Fibroblast of lung (primary cell): ENCODE measurements around the gene CDC42EP3. TPM values are rescaled to one million over a fixed set of nuclear protein-coding genes. Genes with fewer than 3 reads are reported as not detected.

ENCODE experiments used
- DNase-seq, 2 donors: peaks; one replicate each; pipeline versions ENCODE4 v3.0.0 to v3.0.0-alpha.2; 2010; ENCODE audit warnings: low read depth in 2 of 2
- H2AFZ ChIP-seq: 2 replicates; pipeline ENCODE4 v1.5.1; 2012; ENCODE audit warnings: low read length, control low read depth, inconsistent platforms
- H3K27ac ChIP-seq: 2 replicates; pipeline ENCODE4 v1.5.1; 2011; ENCODE audit warnings: low read length, control low read depth; ENCODE audit not compliant: insufficient read depth
- H3K27me3 ChIP-seq: 2 replicates; pipeline ENCODE4 v1.5.1; 2011; ENCODE audit warnings: mild to moderate bottlenecking, low read length; ENCODE audit not compliant: control insufficient read depth, insufficient read depth
- H3K36me3 ChIP-seq: 2 replicates; pipeline ENCODE4 v1.5.1; 2011; ENCODE audit warnings: low read length; ENCODE audit not compliant: control insufficient read depth, insufficient read depth
- H3K4me1 ChIP-seq: 2 replicates; pipeline ENCODE4 v1.5.1; 2011; ENCODE audit warnings: low read length; ENCODE audit not compliant: control insufficient read depth, insufficient read depth; ENCODE audit errors: extremely low read depth
- H3K4me2 ChIP-seq: 2 replicates; pipeline ENCODE4 v1.5.1; 2011; ENCODE audit warnings: low read length, control low read depth; ENCODE audit not compliant: insufficient read depth; ENCODE audit errors: extremely low read depth
- H3K4me3 ChIP-seq, 4 experiments: fragments of 200-600 bp in 1 of 4; sonication (generic) in 1 of 4; replicated peaks in 1 of 4; 2 replicates each; pipeline ENCODE4 v1.5.1; 2011 to 2016; ENCODE audit warnings: low read length in 4 of 4, low read depth in 3 of 4, mild to moderate bottlenecking in 3 of 4, control low read depth in 2 of 4, inconsistent platforms in 1 of 4, mixed read lengths in 1 of 4; ENCODE audit not compliant: insufficient read depth in 1 of 4; ENCODE audit errors: control extremely low read depth in 1 of 4
- H3K79me2 ChIP-seq: 2 replicates; pipeline ENCODE4 v1.5.1; 2012; ENCODE audit warnings: mild to moderate bottlenecking, low read length, inconsistent platforms; ENCODE audit not compliant: control insufficient read depth, insufficient read depth
- H3K9ac ChIP-seq: 2 replicates; pipeline ENCODE4 v1.5.1; 2011; ENCODE audit warnings: mild to moderate bottlenecking, low read length, control low read depth; ENCODE audit not compliant: insufficient read depth
- H3K9me3 ChIP-seq: 2 replicates; pipeline ENCODE4 v1.5.1; 2012; ENCODE audit warnings: low read depth, low read length; ENCODE audit not compliant: control insufficient read depth, insufficient read depth
- H4K20me1 ChIP-seq: 2 replicates; pipeline ENCODE4 v1.5.1; 2011; ENCODE audit warnings: low read length; ENCODE audit not compliant: control insufficient read depth, insufficient read depth; ENCODE audit errors: extremely low read depth
- CTCF ChIP-seq, 2 donors: IDR thresholded peaks in 1 of 2; conservative IDR thresholded peaks in 1 of 2; 1 replicate in 1 of 2; 2 replicates in 1 of 2; pipeline ENCODE4 v1.5.1; 2011 to 2012; ENCODE audit warnings: low read length in 2 of 2, control low read depth in 1 of 2, inconsistent platforms in 1 of 2, low read depth in 1 of 2, mild to moderate bottlenecking in 1 of 2
- EZH2 ChIP-seq: IDR thresholded peaks from 2 replicates; pipeline ENCODE4 v1.5.1; 2012; ENCODE audit warnings: low read length, control low read depth, mild to moderate bottlenecking; ENCODE audit errors: missing control alignments
- polyA plus RNA-seq, 2 donors: library from polyadenylated mRNA; depleted of rRNA in 1 of 2; stranded (reverse) in 1 of 2; unstranded in 1 of 2; fragments of >200 nt; gene quantifications; 2 replicates each; pipeline ENCODE4 v1.2.1, GENCODE V29; 2011 to 2012; ENCODE audit warnings: missing spikeins in 1 of 2
- total RNA-seq: library from RNA; depleted of rRNA; stranded (reverse); fragments of >200 nt; gene quantifications from 2 replicates; pipeline ENCODE4 v1.2.1, GENCODE V29; 2014

The CDC42EP3 gene
- total and polyA plus RNA-seq, 2 donors (not counting 1 experiment from before 2014, with no cell fraction given), result 19.2 to 328 TPM

DNA sequence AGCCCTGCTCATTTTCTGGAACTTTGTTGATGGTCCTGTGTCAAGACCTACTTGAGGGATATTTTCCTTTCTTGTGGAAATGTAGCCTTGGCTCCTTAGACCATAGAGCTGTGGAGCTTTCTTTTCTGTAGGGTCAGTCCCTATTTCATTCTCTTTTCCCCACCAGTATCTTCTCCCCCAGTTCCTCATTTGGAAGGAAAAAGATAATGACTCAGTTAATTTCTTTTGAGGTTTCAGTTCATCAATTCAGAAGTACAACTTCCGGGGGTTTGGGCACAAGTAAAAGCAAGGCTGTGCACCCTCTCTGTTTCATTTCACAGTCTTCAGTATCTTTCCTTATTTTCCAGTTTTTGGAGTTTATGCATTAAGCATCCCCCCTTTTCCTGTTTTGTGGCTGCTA is 70.7 kb downstream of the CDC42EP3 start:
- Histone ChIP-seq H3K4me1 (no peaks in the 10 kb centered on the region), H3K36me3 (no peaks in the 10 kb centered on the region), H3K9ac (no peak overlapping the region), H3K27ac (no peak overlapping the region), H4K20me1 (no peaks in the 10 kb centered on the region), H2AFZ (no peak overlapping the region), H3K79me2 (no peaks in the 10 kb centered on the region), H3K9me3 (no peaks in the 10 kb centered on the region), H3K27me3 (no peaks in the 10 kb centered on the region), H3K4me2 (no peak overlapping the region), H3K4me3 (no peak overlapping the region)
- no peak for DNase-seq
- TF ChIP-seq CTCF (conservative IDR thresholded peaks at IDR 0.05 in 1 of 2, IDR thresholded peaks at IDR 0.05 in 1 of 2; ENCODE audit: low read depth in 1 of 2, low read length in 2 of 2) (no peak), EZH2 (no peak)

- TF ChIP-seq CTCF (conservative IDR thresholded peaks at IDR 0.05 in 1 of 2, IDR thresholded peaks at IDR 0.05 in 1 of 2; ENCODE audit: low read depth in 1 of 2, low read length in 2 of 2) (no peak), EZH2 (no peak)
Measured at GRCh38 chr2:37599688-37600525, 71.5 kb downstream of the CDC42EP3 start.

GRCh38 chr2:37593694-37594093 is 77.7 kb downstream of the CDC42EP3 start:
- Histone ChIP-seq H3K36me3 (no peaks in the 10 kb centered on the region), H2AFZ (no peak overlapping the region), H4K20me1 (no peaks in the 10 kb centered on the region), H3K27me3 (no peaks in the 10 kb centered on the region), H3K9me3 (no peaks in the 10 kb centered on the region), H3K4me1 (peaks cover 12% of the 10 kb centered on the region), H3K79me2 (no peaks in the 10 kb centered on the region), H3K4me2 (no peak overlapping the region), H3K4me3 (no peak overlapping the region), H3K9ac (no peak overlapping the region), H3K27ac (no peak overlapping the region)
- no peak for DNase-seq
- TF ChIP-seq EZH2 (no peak), CTCF (conservative IDR thresholded peaks at IDR 0.05 in 1 of 2, IDR thresholded peaks at IDR 0.05 in 1 of 2; ENCODE audit: low read depth in 1 of 2, low read length in 2 of 2) (no peak)

More at GRCh38 chr2:37599688-37600525, 71.5 kb downstream of the CDC42EP3 start:
- no peak overlapping the region for H3K4me2 ChIP-seq
- H3K9ac ChIP-seq, result no peak overlapping the region
- no peaks in the 10 kb centered on the region for H3K9me3 ChIP-seq
- no peak overlapping the region for H3K4me3 ChIP-seq
- H3K79me2 ChIP-seq, result no peaks in the 10 kb centered on the region
- no peak for DNase-seq
- H3K27ac ChIP-seq, result no peak overlapping the region
- no peak overlapping the region for H2AFZ ChIP-seq
- H3K36me3 ChIP-seq, result no peaks in the 10 kb centered on the region
- no peaks in the 10 kb centered on the region for H4K20me1 ChIP-seq
- no peaks in the 10 kb centered on the region for H3K4me1 ChIP-seq
- H3K27me3 ChIP-seq, result no peaks in the 10 kb centered on the region
